ENCODE results near the gene HADHA.

GRCh38 chr2:26246818-26247217, 2.4 kb upstream of the HADHA start:
- TF ChIP-seq CTCF (IDR thresholded peaks at IDR 0.05): no peak
- no peak for TF ChIP-seq HMGXB4 (CRISPR knock-in tag; IDR thresholded peaks at IDR 0.05)
- no peak for TF ChIP-seq MLX (CRISPR knock-in tag; IDR thresholded peaks at IDR 0.05)
- TF ChIP-seq FOXP1 (CRISPR knock-in tag; IDR thresholded peaks at IDR 0.05; ENCODE audit: borderline replicate concordance): no peak
- no peak for TF ChIP-seq JUN (CRISPR knock-in tag; IDR thresholded peaks at IDR 0.05)
- no peak for TF ChIP-seq ATF6 (CRISPR knock-in tag; IDR thresholded peaks at IDR 0.05)
- TF ChIP-seq E2F1 (CRISPR knock-in tag; IDR thresholded peaks at IDR 0.05): no peak
- no peak for TF ChIP-seq ARID4B (CRISPR knock-in tag; IDR thresholded peaks at IDR 0.05; ENCODE audit: borderline replicate concordance)
- TF ChIP-seq ZSCAN18 (CRISPR knock-in tag; IDR thresholded peaks at IDR 0.05): no peak
- no peak for TF ChIP-seq FOXK1 (CRISPR knock-in tag; IDR thresholded peaks at IDR 0.05)
- no peak for TF ChIP-seq NFE2L1 (CRISPR knock-in tag; IDR thresholded peaks at IDR 0.05)
- no peak for TF ChIP-seq CREM (CRISPR knock-in tag; IDR thresholded peaks at IDR 0.05)
- no peak for TF ChIP-seq AFF4 (CRISPR knock-in tag; IDR thresholded peaks at IDR 0.05; ENCODE audit: borderline replicate concordance)
